ENCODE measurements around the gene CAMK2B. TPM values are rescaled to one million over a fixed set of nuclear protein-coding genes. Genes with fewer than 3 reads are reported as not detected.

Gene CAMK2B
- total RNA-seq, 2 experiments from 2014 or later = 0.11 TPM; not detected in 1

DNA sequence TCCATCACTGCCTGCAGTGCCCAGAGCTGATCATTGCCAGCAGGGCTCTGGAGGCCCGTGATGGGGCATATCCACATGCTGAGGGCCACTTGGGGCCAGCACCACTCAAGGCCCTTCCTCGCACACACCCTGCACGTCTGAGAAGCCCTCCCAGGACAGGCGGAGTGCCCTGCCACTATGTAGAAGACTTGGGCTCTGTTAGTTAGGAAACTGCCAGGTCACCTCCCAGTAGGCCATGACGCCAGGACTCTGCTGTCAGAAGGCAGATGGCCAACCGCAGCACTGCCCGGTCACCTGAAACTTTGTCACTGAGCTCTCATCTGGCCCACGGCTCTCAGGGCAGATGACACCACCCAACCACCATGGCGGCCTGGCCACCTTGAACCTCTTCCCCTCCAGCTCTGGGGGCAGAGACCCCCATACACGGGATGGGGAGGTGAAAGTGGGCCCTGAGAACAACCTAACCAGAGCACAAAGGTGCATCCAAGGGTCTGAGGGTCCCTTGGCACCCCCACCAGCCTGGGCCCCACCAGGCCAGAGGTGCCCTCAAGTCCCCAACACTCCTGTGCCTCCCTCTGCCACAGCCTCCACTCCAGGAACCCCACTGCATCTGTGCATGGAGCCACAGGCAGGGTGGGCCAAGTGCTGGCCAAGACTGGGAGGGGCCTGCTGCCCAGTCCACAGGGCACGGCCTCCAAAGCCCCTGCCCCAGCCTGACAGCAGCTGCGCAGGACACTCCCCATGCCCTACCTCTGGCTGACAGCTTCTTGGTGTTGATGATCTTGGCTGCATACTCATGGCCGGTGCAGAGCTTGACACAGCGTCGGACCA is 41.8 kb downstream of the CAMK2B start:
- ATAC-seq (ENCODE audit: low read depth) (no peak), DNase-seq (peak; percentile 22)
- H3K27me3 Mint-ChIP-seq = no peaks in the 10 kb centered on the region
- H3K36me3 Mint-ChIP-seq = no peaks in the 10 kb centered on the region
- POLR2A ChIA-PET = no interaction called here
- H3K27ac Mint-ChIP-seq = no peak overlapping the region
- no peak overlapping the region for H3K4me3 Mint-ChIP-seq
- no peaks in the 10 kb centered on the region for H3K9me3 Mint-ChIP-seq
- no peaks in the 10 kb centered on the region for H3K4me1 Mint-ChIP-seq

DNA sequence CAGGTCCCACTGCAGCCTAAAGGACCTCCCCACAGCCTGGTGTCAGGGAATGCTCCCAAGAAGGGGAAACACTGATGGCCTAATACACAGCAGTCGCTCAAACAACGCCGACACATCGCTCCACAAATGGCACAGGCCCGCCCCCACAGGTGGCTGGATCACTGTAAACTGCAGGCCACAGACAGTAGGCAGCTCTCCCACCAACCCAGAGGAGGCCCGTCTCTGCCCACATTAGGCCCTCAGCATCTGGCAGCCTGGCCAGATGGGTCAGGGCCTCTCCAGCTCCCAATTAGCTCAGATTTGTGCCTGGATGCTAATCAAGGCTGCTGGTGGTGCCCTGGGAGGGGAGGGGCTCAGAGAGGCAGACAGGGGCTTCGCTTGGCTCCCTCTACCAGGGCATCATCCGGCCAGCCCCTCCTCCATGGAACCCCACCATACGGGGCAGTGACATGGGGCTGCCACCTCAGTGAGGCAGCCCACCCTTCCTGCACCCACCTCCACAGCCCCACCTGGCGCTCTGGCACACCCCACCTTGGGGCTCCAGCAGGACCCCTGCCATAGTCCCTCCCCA is 42.7 kb downstream of the CAMK2B start:
- DNase-seq (peak; percentile 18), ATAC-seq (ENCODE audit: low read depth) (no peak)
- Mint-ChIP-seq H3K4me1 (no peaks in the 10 kb centered on the region), H3K36me3 (no peaks in the 10 kb centered on the region), H3K27ac (no peak overlapping the region), H3K27me3 (no peaks in the 10 kb centered on the region), H3K9me3 (no peaks in the 10 kb centered on the region), H3K4me3 (no peak overlapping the region)
- POLR2A ChIA-PET = no interaction called here

DNA sequence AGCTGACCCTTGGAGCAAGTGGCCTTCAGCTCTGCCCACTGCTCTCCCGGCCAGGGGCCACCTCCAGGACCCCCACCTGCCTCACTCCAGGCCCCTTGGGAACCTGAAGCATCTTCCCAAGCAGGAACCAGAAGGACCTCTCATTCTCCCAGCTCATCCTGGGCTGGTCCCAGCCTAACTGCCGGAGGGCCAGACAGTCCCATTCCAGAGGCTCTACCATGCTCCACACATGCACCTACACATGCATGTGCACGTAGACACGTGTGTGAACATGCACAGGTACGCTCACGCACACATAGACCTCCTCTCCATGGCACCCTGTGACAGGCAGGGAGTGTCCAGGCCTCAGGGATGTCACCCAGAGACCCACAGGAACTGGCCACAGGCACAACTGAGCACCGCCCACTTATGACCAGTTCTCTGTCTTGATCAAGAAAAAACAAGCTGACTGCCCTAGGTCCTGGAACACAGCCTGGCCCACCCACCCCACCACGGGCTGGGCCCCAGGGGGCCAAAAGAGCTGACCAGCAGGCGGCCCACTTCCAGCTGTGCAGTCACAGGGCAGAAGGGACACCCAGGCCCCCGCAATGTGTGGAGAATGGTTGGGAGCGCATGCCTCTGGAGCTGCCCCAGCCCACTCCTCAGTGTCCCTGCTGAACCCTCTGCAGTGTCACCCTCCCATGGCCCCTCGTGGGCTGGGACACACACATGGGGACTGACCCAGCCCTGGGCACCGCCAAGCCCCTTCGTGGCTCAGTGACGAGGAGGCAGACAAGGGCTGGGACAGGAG is 43.4 kb downstream of the CAMK2B start:
- POLR2A ChIA-PET = no interaction called here
- Mint-ChIP-seq H3K27me3 (no peaks in the 10 kb centered on the region), H3K9me3 (no peaks in the 10 kb centered on the region), H3K4me3 (no peak overlapping the region), H3K27ac (no peak overlapping the region), H3K4me1 (no peaks in the 10 kb centered on the region), H3K36me3 (no peaks in the 10 kb centered on the region)
- no peak for ATAC-seq (ENCODE audit: low read depth)
- peak; percentile 19 for DNase-seq

DNA sequence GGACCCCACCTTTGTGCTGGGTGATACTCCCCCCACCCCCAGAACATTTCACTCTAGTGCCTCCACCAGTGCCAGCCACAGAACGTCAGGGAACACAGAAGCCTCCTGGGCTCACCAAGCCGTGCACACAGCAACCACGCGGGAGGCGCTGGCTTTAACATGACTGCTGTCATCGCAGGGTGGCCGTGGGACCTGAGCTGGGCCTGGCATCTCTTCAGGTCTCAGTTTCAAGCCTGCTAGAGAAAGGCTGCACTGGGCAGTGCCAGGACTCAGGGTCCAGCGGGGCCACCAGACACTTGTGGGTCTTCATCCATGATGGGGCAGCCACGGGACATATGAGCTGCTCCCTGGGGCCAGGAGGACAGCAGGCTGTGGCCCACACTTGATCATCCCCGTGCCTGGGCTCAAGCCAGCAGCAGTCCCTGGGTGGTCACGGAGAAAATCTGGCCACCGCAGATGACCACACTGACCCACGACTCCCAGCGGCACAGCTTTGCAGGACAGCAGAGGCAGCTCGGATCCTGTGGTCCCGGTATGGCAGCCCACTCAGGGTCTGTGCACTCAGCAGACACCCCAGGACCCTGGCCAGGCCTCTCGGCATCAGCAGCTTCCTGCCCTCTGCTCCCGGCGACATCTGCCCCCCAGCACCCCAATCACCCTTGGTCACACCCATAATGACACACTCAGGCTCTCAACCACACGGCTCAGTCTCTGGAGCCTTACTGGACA is 44.2 kb downstream of the CAMK2B start:
- Mint-ChIP-seq H3K27ac (no peak overlapping the region), H3K27me3 (no peaks in the 10 kb centered on the region), H3K36me3 (no peaks in the 10 kb centered on the region), H3K4me3 (no peak overlapping the region), H3K9me3 (no peaks in the 10 kb centered on the region), H3K4me1 (no peaks in the 10 kb centered on the region)
- POLR2A ChIA-PET = interaction anchor here (0.6 kb wide), 1 partner anchor 23 kb away, joined by 3 read pairs; no protein-coding TSS in a partner anchor
- peak; percentile 20 for DNase-seq
- ATAC-seq (ENCODE audit: low read depth) = no peak

DNA sequence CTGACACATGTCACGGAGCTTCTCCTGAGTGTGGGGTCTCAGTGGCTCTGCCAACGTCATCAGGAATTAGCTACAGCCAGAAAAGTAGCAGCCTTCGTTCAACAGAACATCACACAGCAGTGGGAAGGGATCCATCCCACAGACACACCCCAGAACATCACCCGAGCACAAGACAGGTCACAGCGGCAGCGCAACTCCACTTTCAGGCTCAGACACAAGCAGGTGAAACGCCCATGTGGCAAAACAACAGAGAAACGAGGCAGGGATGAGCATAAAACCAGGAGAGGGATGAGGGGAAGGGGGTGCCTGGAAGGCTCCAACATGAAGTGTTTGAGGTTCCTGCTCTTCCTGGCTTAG is 44.8 kb downstream of the CAMK2B start:
- H3K4me3 Mint-ChIP-seq = no peak overlapping the region
- ATAC-seq (ENCODE audit: low read depth) = no peak
- no peak overlapping the region for H3K27ac Mint-ChIP-seq
- POLR2A ChIA-PET = interaction anchor here (0.6 kb wide), 1 partner anchor 22 kb away, joined by 3 read pairs; no protein-coding TSS in a partner anchor
- H3K36me3 Mint-ChIP-seq = no peaks in the 10 kb centered on the region
- H3K9me3 Mint-ChIP-seq = no peaks in the 10 kb centered on the region
- no peaks in the 10 kb centered on the region for H3K27me3 Mint-ChIP-seq
- DNase-seq = no peak
- H3K4me1 Mint-ChIP-seq = no peaks in the 10 kb centered on the region

DNA sequence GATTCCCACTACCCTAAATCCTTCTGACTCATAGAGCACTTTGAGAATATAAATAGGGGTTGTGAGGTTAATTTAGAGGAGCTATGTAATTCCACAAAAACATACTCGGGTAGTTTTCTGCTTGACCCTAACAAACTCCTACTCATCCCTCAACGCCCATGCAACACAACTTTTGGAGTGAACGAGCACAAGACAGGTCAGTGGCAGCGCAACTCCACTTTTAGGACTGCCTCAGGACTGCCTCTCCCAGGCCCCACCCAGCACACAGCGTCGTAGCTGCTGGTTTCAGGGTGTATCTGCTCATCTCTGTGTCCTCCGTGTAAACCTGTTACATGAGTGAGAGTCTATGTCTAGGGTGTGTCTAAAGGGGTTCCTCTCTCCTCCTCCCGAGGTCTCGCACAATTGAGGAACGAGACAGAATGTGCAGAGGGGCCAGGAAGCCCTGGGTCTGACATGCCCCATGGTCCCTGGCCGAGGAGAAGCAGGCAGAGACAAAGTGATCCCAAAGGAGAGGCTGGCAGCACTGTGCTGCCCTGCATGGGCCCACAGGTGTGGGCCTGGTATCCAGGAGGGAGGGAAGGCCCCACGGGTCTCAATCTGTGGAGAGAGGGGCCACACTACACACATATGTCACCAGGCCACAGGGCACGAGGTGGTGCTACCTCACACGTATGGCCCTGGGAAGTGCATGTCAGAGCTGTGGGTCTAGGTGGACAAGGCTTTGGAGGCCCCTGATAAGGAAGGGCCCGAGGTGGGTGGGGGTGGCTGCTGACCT is 45.5 kb downstream of the CAMK2B start:
- no peak overlapping the region for H3K27ac Mint-ChIP-seq
- ATAC-seq (ENCODE audit: low read depth) (no peak), DNase-seq (peak; percentile 22)
- H3K4me1 Mint-ChIP-seq = no peaks in the 10 kb centered on the region
- H3K4me3 Mint-ChIP-seq = no peak overlapping the region
- POLR2A ChIA-PET = no interaction called here
- H3K36me3 Mint-ChIP-seq = no peaks in the 10 kb centered on the region
- no peaks in the 10 kb centered on the region for H3K9me3 Mint-ChIP-seq
- H3K27me3 Mint-ChIP-seq = no peaks in the 10 kb centered on the region

DNA sequence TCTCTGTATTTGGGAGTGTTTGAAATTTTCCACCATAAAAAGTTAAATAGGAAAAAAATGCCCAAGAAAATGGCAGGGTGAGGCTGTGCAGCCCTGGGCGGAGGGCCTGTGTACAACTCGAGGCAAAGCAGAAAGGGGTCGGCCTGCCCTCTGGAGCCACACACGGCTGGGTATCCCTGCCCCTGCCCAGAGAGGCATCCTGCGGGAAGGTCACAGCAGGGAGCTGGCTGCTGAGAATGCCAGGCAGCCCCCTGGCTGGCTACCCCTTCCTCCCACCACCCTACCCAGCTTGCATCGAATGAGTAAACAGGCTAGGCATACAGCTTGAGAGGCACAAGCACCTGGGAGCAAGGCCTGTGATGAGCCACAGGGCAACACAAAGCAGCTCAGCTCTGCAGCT is 46.1 kb downstream of the CAMK2B start:
- no peaks in the 10 kb centered on the region for H3K9me3 Mint-ChIP-seq
- ATAC-seq (ENCODE audit: low read depth) = no peak
- no peaks in the 10 kb centered on the region for H3K4me1 Mint-ChIP-seq
- POLR2A ChIA-PET = no interaction called here
- DNase-seq = peak; percentile 15
- H3K36me3 Mint-ChIP-seq = no peaks in the 10 kb centered on the region
- H3K27me3 Mint-ChIP-seq = no peaks in the 10 kb centered on the region
- H3K4me3 Mint-ChIP-seq = no peak overlapping the region
- H3K27ac Mint-ChIP-seq = no peak overlapping the region

DNA sequence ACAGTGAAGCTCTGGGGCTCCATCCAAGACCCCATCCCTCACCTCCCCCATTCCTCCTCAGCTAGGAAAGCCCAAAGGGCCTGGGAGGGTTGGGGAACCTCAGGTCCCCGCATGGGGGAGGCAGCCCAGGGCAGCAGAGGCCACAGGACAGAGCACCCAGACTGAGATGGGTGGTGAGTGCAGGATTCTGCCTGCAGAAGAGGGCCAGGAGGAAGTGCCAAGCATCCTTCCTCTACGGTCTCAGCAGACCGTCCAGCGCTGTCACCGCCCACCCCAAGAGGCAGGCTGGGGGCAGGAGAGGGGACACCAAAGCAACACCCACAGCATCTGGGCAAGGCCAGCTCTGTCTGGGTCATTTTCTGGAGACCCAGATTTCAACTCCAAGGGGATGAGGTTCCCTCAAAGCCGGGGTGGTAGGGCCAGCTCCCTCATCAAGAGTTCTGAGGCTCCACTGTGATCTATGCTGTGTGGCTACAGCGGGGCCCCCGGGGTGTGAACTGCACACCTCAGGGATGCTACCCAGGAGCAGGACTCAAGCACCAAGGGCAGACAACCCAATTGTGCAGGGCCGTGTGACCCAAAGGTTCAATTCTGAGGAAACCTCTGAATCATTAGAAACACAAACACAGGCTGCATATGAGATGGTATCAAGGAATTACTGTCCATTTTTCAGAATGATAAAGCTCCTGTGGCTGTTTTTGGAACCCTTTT is 46.8 kb downstream of the CAMK2B start:
- Mint-ChIP-seq H3K4me1 (no peaks in the 10 kb centered on the region), H3K27me3 (no peaks in the 10 kb centered on the region), H3K27ac (no peak overlapping the region), H3K9me3 (no peaks in the 10 kb centered on the region), H3K4me3 (no peak overlapping the region), H3K36me3 (no peaks in the 10 kb centered on the region)
- DNase-seq (peak; percentile 22), ATAC-seq (ENCODE audit: low read depth) (no peak)
- POLR2A ChIA-PET = no interaction called here

DNA sequence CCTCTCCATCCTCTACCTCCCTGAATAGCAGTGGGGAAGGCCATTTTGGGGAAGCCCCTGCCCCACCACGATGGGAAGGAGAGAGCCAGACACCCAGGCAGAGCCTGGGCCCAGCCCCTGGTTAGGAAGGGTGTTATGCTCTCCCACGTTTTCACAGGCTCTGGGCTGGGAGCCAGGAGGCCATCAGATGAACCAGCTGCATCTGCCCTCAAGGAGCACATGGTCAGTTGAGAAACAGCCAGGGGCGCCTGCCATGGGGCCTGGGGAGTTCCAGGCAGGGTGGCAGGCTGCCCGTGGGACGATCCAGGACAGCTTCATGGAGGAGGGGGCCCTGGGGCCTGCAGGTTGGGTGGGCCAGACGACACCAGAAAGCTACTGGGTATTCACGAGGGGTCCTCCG is 47.5 kb downstream of the CAMK2B start:
- POLR2A ChIA-PET = no interaction called here
- no peak for ATAC-seq (ENCODE audit: low read depth)
- H3K27ac Mint-ChIP-seq = no peak overlapping the region
- H3K36me3 Mint-ChIP-seq = no peaks in the 10 kb centered on the region
- no peak overlapping the region for H3K4me3 Mint-ChIP-seq
- no peaks in the 10 kb centered on the region for H3K4me1 Mint-ChIP-seq
- peak; percentile 15 for DNase-seq
- no peaks in the 10 kb centered on the region for H3K9me3 Mint-ChIP-seq
- H3K27me3 Mint-ChIP-seq = no peaks in the 10 kb centered on the region

DNA sequence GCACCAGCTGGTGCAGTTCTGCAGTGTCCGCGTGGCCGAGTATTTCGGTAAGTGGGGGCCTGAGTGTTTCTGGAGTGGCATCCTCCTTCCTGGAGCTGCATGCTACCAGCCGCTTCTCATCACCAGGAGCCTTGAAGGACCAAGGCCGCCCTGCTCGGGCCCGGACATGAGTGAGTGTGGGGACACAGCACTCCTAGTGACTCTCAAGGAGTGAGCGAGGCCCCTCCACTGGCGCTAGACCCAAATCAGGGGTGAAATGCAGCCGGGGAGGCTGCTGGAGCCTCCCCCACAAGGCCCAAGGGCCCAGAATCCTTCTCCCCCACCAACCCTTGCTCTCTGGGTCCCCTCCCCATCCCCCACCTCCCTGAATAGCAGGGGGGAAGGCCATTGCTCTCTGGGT is 48.0 kb downstream of the CAMK2B start:
- Mint-ChIP-seq H3K9me3 (no peaks in the 10 kb centered on the region), H3K36me3 (no peaks in the 10 kb centered on the region), H3K4me3 (no peak overlapping the region), H3K4me1 (no peaks in the 10 kb centered on the region), H3K27ac (no peak overlapping the region), H3K27me3 (no peaks in the 10 kb centered on the region)
- POLR2A ChIA-PET = no interaction called here
- DNase-seq (no peak), ATAC-seq (ENCODE audit: low read depth) (no peak)

DNA sequence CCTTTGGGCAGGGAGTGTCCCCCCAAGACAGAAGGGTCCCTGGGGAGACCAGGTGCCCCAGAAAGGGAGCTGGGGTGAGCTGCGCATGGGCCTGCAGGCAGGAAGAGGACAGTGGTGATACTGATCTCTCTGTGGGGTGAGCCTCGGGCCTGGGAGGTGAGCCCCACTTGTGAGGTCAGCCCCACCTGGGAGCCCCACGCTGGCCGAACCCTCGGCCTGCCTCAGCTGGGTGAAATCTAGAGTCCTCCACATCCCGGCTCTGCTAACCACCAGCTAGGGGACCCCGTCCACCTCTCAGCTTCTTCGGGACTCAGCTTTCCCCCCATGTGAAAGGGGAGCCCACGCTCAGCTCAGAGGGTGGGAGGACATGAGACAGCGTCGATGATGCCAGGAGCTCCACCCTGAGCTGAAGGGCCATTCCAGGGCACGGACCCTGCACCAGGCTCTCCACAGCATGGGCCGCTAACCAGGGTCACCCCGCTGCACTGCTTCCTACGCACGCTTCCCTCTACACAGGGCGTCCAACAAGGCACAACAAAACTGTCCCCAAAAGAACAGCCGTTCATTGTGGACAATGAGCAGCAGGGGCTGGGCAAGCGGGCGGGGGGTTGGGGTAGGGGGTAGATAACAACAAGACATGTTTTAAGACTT is 48.7 kb downstream of the CAMK2B start:
- no peaks in the 10 kb centered on the region for H3K9me3 Mint-ChIP-seq
- POLR2A ChIA-PET = no interaction called here

DNA sequence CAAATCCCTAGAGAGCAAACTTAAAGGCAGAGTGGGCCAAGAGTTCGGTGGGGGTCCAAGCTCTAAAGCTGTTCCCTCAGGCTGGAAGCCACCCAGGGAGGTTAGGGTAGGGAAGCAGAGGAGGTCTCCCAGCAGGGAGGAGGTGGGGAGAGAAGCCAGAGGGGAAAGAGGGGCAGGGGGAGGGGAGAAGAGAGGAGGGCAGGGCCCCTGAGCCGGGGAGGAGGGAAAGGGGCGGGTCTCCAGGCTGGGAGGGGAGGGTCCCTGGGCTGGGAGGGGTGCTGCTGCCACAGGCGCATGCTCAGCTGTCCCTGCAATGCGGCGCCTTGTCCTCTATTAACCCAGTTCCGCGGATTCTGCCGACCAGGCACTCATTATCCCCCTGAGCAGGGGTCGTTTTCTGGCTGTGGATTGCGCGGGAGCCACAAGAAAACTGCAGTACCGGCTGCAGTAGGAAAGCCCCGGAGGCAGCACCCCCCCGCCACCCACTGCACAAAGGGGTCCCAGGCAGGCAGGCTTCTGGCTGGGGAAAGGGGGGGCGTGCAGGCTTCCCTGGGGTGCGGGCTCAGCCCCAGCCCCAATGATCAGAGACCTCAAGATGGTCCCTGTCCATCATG is 49.3 kb downstream of the CAMK2B start:
- Mint-ChIP-seq H3K9me3 (no peaks in the 10 kb centered on the region), H3K36me3 (no peaks in the 10 kb centered on the region), H3K27me3 (no peaks in the 10 kb centered on the region), H3K4me3 (no peak overlapping the region), H3K27ac (no peak overlapping the region), H3K4me1 (no peaks in the 10 kb centered on the region)
- POLR2A ChIA-PET = no interaction called here
- no peak for ATAC-seq (ENCODE audit: low read depth)
- no peak for DNase-seq

More for the DNA sequence above, 48.7 kb downstream of the CAMK2B start:
- no peak for DNase-seq
- Mint-ChIP-seq H3K36me3 (no peaks in the 10 kb centered on the region), H3K27me3 (no peaks in the 10 kb centered on the region), H3K4me3 (no peak overlapping the region), H3K27ac (no peak overlapping the region), H3K4me1 (no peaks in the 10 kb centered on the region)
- ATAC-seq (ENCODE audit: low read depth) = no peak

All from activated naive CD8-positive, alpha-beta T cell treated with anti-CD3 and anti-CD28 coated beads, Interleukin-2, amount 10 ng/mL, durations not matched to agents 7 days and 5 days (primary cell).